Testis (tissue), 2 donors: Measurements from ENCODE around the gene SGSM1.

Source experiments
- POLR2A ChIP-seq: fragments of 450-650 bp; IDR thresholded peaks from one replicate; pipeline ENCODE4 v1.6.1; 2017; ENCODE audit warnings: antibody characterized with exemption, mild to moderate bottlenecking, moderate library complexity
- TF ChIP-seq, protein P1 (sequence below), 3 experiments: fragments of 450-650 bp in 2 of 3; fragments of 200-600 bp in 1 of 3; sonication (generic) in 1 of 3; IDR thresholded peaks; one replicate each; pipeline ENCODE4 v1.5.1; 2016 to 2019; ENCODE audit warnings: antibody characterized with exemption in 3 of 3, mild to moderate bottlenecking in 2 of 3, moderate library complexity in 1 of 3

DNA sequence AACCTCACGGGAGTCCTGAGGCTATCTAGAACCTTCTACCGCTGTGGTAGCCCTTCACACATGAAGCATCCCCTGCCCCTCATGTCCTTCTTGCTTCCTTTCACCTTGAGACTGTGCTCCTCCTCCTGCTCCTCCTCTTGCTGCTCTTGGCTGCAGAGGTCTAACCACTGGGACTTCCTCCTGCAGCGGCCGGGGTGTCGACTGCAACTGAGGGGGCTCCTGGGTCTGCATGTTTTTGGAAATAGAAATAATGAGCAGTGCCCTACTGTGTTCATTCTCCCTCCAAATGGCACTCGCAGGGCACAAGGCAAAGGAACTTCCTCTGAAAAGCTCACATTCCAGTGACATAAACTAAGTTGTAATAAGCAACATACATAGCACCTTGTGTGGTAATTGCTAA, 46.2 kb upstream of the SGSM1 start:
- TF ChIP-seq, protein P1, sequence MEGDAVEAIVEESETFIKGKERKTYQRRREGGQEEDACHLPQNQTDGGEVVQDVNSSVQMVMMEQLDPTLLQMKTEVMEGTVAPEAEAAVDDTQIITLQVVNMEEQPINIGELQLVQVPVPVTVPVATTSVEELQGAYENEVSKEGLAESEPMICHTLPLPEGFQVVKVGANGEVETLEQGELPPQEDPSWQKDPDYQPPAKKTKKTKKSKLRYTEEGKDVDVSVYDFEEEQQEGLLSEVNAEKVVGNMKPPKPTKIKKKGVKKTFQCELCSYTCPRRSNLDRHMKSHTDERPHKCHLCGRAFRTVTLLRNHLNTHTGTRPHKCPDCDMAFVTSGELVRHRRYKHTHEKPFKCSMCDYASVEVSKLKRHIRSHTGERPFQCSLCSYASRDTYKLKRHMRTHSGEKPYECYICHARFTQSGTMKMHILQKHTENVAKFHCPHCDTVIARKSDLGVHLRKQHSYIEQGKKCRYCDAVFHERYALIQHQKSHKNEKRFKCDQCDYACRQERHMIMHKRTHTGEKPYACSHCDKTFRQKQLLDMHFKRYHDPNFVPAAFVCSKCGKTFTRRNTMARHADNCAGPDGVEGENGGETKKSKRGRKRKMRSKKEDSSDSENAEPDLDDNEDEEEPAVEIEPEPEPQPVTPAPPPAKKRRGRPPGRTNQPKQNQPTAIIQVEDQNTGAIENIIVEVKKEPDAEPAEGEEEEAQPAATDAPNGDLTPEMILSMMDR (IDR thresholded peaks at IDR 0.05) = no peak
- no peak for TF ChIP-seq POLR2A
